HG03571 (cell line): ENCODE results near the gene LRRC75A.

Experiments
- ATAC-seq: cut with Tn5 transposase; IDR thresholded peaks from one replicate; pipeline ENCODE4 v1.9.1; 2021; ENCODE audit not compliant: unreplicated experiment

LRRC75A gene

GRCh38 chr17:16437083-16437482, 54.9 kb downstream of the LRRC75A start:
- no peak for ATAC-seq

- ATAC-seq = no peak
Observed at GRCh38 chr17:16435925-16436886, 55.8 kb downstream of the LRRC75A start.

GRCh38 chr17:16434662-16435061, 57.3 kb downstream of the LRRC75A start:
- no peak for ATAC-seq

DNA sequence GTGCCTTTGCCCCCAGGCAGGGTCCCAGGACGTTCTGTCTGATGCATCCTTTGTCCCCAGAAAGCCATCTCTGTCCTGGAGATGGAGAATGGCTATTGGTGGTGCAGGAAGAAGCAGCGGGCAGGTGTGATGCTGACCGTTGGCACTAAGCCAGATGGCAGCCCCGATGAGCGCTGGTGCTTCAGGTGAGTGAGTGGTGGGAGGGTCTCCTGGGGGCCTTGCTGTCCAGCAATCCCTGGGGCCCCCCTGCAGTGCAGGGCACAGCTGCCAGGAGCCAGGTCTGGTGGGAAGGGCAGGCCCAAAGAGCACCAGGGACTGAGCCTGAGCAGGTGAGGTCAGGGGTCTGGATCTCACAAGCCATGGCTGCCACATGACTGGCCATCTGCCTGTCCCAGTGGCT, 58.5 kb downstream of the LRRC75A start:
- no peak for ATAC-seq

DNA sequence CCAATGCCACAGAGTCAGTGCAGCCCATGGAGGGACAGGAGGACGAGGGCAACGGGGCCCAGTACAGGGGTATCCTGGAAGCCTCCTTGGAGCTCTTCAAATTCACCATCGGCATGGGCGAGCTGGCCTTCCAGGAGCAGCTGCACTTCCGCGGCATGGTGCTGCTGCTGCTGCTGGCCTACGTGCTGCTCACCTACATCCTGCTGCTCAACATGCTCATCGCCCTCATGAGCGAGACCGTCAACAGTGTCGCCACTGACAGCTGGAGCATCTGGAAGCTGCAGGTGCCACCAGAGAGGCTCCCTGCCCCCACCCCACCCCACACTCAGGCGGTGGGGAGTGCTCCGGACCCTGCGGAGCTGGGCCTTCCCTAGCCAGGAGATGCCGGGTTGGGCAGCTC, 60.0 kb downstream of the LRRC75A start:
- no peak for ATAC-seq

DNA sequence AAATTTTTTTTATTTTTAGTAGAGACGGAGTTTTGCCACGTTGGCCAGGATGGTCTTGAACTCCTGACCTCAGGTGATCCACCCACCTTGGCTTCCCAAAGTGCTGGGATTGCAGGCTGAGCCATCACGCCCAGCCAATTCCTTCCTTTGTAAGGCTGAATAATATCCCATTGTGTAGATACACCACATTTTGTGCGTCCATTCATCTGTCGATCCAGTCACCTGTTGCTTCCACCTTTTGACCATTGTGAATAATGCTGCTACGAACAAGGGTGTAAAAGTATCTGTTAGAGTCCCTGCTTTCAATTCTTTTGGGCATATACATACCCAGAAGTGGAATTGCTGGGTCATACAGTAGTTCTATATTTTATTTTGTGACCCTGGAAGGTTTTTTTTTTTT, 61.3 kb downstream of the LRRC75A start:
- ATAC-seq = no peak

GRCh38 chr17:16429083-16429482, 62.9 kb downstream of the LRRC75A start:
- no peak for ATAC-seq

- ATAC-seq = no peak
Observed at GRCh38 chr17:16428098-16428882, 63.7 kb downstream of the LRRC75A start.

DNA sequence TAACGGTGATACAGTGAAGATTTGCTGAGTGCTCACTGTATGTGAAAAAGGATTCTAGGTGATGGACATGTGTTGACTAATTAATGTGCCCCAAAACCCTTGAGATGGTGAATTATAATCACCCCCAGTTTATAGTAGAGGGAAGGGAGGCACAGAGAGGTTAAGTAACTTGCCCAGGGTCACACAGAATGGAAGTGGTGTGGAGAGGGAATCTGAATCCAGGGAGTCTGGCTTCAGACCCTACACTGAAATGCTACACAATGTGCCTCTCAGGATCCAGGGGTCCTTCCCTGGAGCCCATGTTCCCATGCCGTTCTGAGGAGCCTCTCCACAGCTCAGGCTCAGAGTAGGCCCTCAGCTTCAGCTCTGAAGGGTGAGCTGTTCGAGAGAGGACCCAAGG, 65.0 kb downstream of the LRRC75A start:
- ATAC-seq = no peak

GRCh38 chr17:16425698-16426659, 66.0 kb downstream of the LRRC75A start:
- no peak for ATAC-seq

GRCh38 chr17:16425202-16425601, 66.8 kb downstream of the LRRC75A start:
- no peak for ATAC-seq

DNA sequence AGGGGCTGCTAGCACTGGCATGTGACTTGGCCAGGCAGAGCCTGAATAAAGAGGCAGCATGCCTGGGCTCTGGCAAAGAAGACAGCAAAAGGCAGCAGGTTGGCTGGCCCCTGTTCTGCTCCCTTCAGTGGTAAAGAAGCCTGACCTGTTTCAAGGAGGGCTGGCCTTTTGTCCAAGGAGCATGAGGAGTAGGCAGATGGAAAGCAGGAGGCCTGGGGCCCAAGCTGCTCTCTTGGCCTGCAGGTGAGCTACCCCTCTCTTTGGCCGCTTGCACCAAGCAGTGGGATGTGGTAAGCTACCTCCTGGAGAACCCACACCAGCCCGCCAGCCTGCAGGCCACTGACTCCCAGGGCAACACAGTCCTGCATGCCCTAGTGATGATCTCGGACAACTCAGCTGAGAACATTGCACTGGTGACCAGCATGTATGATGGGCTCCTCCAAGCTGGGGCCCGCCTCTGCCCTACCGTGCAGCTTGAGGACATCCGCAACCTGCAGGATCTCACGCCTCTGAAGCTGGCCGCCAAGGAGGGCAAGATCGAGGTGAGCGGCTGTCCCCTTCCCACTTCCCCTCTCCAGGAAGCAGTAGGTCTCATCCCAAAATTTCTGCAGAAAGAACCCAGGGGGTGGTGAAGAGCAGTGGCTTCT, 68.6 kb downstream of the LRRC75A start:
- ATAC-seq = no peak

DNA sequence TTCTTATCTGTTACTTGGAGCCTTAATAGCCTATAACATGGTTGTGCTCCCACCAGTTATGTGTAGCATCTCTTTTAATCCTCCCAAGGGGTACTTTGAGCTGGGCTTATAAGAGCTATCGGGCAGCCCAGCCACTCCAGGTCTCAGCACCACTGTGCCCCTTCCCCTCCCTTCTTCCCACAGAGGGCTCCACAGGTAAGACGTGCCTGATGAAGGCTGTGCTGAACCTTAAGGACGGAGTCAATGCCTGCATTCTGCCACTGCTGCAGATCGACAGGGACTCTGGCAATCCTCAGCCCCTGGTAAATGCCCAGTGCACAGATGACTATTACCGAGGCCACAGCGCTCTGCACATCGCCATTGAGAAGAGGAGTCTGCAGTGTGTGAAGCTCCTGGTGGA, 69.6 kb downstream of the LRRC75A start:
- no peak for ATAC-seq

DNA sequence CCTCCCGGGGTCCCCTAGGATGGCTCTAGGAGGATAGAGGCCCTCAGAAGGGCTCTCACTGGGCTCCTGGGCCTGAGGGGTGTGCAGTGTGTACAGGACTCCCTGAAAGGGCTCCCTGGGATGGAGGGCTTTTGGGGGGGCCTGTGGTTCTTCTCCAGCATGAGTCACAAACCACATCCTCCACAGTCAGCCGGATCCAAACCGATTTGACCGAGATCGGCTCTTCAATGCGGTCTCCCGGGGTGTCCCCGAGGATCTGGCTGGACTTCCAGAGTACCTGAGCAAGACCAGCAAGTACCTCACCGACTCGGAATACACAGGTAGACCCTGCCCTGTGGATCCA, 72.1 kb downstream of the LRRC75A start:
- ATAC-seq = no peak

DNA sequence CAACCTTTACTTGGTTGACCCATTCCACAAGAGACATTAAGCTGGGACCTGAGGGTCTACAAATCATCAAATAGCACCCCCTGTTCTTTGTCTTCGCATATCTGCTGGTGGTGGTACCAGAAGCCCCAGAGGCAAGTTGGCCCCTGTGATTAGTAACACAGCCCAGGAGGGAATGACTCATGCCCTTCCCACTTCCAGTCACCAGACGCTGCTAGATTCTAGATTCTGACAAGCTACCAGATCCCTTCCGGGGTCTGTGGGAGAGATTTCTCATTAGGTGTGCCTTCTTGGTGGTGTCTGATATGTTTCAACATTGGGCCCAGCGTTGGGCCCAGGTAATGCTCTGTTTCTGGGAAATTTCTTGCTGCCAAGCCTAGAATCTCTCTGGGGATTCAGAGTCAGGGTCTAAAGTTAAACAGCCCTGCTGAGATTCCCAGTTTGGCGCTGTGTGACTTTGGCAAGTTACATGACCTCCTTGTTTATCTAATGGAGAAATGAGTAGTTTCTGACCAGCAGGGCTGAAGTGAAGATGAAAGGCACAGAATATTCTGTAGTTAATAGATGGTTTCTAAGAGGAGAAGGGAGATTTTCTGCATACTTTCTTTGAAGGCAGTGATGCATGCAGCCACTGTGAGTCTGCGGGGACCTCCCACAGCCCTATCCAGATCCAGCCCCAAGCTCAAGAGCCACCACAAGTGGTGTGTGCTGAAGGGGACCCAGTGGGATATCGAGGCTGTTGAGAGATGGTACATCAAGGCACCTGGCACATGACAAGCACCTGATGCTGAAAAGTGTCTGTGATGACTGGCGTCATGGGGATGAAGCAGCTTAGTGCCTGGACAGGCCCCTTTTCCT, 72.7 kb downstream of the LRRC75A start:
- ATAC-seq = no peak

- ATAC-seq = no peak
Observed at GRCh38 chr17:16418685-16419068, 73.3 kb downstream of the LRRC75A start.

- no peak for ATAC-seq
Observed at GRCh38 chr17:16417896-16418684, 73.9 kb downstream of the LRRC75A start.

DNA sequence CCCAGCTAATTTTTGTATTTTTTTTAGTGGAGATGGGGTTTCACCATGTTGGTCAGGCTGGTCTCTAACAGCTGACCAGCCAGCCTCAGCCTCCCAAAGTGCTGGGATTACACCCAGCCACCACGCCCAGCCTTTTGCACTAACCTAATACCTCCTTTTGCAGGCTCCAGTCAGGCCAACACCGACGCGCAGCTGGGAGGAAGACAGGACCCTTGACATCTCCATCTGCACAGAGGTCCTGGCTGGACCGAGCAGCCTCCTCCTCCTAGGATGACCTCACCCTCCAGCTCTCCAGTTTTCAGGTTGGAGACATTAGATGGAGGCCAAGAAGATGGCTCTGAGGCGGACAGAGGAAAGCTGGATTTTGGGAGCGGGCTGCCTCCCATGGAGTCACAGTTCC, 74.6 kb downstream of the LRRC75A start:
- no peak for ATAC-seq
